ENCODE results near the gene BIVM.

- TF ChIP-seq, protein P1, sequence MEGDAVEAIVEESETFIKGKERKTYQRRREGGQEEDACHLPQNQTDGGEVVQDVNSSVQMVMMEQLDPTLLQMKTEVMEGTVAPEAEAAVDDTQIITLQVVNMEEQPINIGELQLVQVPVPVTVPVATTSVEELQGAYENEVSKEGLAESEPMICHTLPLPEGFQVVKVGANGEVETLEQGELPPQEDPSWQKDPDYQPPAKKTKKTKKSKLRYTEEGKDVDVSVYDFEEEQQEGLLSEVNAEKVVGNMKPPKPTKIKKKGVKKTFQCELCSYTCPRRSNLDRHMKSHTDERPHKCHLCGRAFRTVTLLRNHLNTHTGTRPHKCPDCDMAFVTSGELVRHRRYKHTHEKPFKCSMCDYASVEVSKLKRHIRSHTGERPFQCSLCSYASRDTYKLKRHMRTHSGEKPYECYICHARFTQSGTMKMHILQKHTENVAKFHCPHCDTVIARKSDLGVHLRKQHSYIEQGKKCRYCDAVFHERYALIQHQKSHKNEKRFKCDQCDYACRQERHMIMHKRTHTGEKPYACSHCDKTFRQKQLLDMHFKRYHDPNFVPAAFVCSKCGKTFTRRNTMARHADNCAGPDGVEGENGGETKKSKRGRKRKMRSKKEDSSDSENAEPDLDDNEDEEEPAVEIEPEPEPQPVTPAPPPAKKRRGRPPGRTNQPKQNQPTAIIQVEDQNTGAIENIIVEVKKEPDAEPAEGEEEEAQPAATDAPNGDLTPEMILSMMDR (conservative IDR thresholded peaks at IDR 0.05; ENCODE audit: low read length), result no peak
- TF ChIP-seq EZH2phosphoT487 (IDR thresholded peaks at IDR 0.05; ENCODE audit: borderline replicate concordance), result no peak
Measured at GRCh38 chr13:102788683-102789082, 10.2 kb upstream of the BIVM start.

Measured in Loucy (cell line).